HG03469 (cell line): ENCODE data around the gene OR2G2.

Experiments used
- ATAC-seq: cut with Tn5 transposase; IDR thresholded peaks from one replicate; pipeline ENCODE4 v1.9.1; 2021; ENCODE audit warnings: mild to moderate bottlenecking, moderate library complexity, moderate number of reproducible peaks; ENCODE audit not compliant: unreplicated experiment

Gene OR2G2, protein sequence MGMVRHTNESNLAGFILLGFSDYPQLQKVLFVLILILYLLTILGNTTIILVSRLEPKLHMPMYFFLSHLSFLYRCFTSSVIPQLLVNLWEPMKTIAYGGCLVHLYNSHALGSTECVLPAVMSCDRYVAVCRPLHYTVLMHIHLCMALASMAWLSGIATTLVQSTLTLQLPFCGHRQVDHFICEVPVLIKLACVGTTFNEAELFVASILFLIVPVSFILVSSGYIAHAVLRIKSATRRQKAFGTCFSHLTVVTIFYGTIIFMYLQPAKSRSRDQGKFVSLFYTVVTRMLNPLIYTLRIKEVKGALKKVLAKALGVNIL

DNA sequence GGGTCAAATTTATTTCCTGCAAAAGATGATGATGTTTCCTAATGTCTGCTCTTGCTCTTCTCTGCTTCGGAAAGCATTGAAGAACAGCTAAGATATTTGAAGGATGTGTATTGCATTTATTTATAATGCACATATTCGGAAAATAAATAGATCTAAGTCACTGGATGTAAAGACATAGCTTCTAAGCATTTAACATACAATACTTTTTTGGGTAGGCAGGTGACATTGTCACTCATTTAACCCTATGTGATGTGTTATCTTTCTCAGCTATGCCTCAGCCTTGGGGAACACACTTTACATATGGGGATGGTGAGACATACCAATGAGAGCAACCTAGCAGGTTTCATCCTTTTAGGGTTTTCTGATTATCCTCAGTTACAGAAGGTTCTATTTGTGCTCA is at the start of gene OR2G2:
Gene OR2G2 (plus strand): TSS at position 301 of the 400 bp plus-strand sequence. CDS start 0 bp downstream, at position 301.
- no peak for ATAC-seq

DNA sequence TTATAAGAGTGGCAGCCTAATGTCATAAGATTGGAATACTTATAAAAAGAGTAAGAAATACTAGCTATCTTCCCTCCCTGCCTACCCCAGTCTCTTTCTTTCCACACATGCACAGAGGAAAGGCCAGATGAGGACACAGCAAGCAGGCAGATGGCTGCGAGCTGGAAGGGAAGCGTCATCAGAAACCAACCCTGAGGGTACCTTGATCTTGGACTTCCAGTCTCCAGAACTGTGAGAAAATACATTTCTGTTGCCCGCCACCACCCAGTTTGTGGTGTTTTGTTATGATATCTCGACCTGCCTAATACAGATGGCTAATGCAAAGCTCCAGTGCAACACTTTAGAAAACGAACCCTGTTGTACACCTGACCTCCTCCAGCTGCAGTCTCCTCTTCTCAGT is 49.6 kb upstream of the OR2G2 start:
- ATAC-seq, result no peak

DNA sequence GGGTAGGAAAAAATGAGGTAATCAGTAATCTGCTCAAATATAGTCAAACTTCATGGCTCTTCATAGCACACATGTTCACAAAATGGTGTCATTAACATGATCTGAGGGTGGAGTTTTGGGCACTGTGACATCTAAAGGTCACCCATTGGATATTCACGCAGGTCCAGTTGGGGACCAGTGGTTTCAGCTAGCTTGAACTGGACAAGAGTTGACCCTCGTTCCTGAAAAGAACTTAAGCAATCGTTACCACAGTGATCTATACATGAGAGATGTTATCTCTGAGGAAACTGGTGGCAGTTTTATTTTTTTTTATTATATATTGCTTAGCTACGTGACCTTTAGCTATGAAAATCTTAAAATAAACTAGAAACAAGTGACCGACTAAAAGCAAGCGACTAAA is 48.9 kb upstream of the OR2G2 start:
- no peak for ATAC-seq

DNA sequence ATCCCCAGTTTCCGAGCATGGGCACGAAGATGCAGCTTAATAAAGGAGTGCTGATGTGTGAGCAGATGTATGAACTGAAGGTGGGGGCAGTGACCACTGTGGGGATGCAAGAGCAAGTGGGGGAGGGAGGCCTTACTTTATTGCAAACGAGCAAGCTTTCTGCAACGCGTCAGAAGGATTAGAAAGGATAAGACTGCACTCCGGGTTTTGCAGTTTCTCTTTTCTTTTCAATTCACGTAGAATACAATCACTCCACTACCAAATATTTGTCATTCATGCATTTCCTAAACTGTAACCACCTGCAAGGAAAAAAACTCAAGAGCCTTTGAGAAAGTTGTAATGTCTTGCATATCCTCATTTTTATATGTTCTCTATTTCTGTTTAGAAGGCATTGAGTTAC is 47.6 kb upstream of the OR2G2 start:
- ATAC-seq, result no peak

DNA sequence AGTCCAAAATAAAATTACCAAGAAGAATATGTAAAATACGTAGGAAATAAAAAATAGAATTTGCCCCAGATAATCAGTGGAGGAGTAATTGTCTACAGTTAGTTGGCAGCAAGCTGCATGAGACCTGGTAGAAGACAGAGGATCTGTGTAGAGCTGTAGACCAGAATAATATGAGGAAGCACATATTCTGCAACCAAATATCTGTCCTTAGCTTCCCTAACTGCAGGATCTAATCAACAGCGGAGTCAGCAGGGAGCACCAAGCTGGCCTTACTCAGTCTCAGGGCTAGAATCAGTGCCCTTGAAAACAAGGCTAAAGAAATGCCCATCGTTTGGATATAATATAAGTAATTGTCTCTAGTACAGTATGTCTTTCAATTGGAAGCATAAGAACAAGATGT is 45.3 kb upstream of the OR2G2 start:
- ATAC-seq, result no peak

DNA sequence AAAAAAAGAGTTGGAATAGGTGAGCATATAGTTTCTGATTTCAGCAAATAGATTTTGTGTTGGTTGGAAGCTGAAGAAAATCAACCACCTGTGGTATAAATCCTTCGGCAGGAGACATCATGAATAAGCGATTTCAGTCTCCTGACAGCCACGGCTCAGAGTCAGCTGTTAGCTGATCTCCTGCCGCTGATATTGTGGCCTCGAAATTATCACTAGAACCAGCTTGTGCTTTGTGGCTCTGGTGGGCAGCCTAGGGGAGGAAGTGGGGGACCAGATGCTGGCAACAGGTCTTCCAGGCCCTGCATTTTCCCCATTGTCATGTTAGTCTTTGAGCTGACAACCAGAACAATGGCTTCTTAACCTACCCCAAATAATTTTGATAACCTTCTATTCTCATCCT is 40.1 kb upstream of the OR2G2 start:
- no peak for ATAC-seq

DNA sequence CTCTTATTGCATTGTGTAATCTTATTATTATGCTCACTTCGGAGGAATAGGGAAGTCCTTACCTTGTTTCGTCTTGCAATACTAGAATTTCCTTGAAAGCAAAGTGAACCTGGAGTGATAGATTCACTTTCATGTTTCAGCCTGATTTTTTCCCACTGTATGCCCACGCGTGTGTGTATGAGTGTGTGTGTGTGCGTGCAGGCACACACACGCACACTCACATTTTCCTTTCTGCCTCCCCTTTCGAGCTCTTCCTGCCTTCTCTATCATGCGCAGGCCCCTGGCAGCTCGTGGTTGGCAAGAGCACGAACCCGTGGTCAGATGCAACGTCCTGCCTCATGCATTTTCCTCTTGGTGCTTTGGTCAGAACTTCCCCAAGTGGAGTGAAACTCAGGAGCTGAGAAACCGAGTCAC is 39.4 kb upstream of the OR2G2 start, which contains the start of gene GCSAML:
Gene GCSAML (plus strand): TSS at position 366 of the 414 bp plus-strand sequence. CDS start 58 bp downstream, outside the sequence.
- ATAC-seq, result no peak

DNA sequence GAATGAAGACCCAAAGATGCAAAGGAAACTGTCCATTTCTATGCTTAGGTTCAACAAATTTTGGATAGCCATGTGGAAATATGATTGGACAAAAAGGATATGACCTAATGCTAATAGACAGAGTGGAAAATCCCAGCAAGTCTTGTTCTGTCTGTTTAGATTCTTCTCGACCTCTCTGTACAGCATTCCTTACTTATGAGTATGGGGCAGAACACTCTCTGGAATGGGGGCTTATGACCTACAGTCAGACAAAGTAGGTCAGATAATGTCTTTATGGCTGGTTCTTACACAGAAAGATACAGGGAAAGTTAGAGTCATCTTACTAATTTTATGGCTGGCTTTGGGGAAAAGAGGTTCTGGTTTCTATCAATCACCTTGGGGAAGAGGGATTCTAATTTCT is 36.4 kb upstream of the OR2G2 start:
- no peak for ATAC-seq

DNA sequence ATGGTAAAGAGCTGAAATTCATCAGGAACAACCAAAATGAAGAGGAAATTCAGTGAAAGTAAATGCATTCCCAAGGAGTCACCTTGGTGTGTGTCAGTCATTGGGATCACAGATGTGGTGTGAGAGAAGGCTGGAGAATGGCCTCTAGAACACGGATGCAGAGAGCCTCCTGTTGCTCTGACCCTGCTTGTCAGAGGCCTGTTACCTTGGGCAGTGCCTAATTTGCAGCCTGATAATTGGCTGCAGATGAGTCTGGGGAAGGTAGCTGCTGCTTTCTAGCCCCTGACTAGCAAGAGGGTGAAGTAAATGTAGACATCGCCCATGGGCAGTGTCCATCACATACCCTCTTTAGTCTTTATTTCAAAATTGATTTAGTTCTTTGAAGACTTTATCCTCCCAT is 35.9 kb upstream of the OR2G2 start:
- ATAC-seq, result no peak

DNA sequence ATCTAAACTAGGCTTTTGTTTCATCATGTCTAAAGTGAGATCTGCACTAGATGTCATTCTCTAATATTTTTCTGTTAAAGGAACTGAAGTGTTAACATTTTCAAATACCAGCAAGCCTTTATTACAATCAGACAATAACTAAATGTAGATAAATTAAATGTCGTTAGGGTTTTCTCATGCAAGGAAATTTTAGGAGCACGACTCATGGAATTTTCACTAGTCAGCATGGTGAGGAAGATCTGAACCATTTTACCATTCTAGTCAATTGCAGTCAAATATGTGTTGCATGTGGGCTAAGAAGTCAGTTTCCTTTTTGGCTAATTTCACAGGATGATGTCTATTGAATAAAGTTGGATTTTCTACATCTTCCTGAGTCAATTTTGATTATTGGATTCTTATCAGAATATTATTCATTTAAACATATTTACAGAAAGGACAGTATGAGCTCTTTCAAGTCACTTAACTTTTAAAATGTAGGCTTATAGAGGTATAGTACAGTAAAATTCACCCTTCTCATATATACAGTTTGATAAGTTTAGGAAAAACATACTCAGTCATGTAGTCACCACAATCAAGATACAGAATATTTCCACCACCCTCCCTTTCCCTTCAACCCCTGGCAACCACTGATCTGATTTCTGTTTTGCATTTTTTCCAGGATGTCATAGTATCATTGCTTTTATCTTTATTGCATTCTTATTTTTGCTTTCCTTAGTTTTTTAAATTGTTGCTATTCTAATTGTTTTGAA is 30.1 kb upstream of the OR2G2 start:
- no peak for ATAC-seq

DNA sequence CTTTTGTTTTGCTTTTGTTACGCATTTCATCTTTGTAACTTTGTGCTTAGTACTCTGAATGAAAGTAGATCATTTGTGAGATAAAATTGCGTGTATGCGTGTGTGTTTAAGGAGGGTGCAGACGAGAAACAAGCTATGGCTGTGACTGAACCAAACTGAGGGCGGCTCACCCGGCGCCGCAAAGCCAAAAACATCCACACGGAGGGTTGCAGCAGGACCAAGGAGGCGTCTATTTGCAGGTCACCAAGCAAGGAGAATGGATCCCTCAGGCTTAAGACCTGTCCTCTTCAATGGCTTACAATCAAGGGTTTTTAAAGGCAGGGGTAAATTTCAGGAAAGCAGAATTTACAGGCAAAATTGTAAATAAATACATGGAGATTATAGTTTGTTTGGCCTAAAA is 26.4 kb upstream of the OR2G2 start:
- ATAC-seq, result no peak

DNA sequence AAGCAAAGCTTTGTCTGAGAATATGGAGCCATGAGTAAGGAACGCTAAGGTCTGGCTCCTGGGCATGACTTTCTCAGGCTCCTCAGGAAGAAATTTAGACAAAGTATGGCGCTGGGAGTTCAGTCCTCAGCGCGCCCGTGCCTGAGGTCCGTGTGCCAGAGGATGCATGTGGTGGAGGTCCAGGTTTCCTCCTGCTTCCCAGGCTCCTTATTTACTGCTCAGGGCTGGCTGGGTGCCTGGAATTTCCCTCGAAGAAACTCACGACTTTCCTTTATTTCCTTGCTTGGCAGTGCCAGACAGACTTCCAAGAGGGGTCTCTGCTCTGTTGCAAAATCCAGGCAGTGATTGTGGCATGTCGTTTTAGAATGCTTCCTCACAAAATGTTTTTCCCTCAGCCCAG is 26.0 kb upstream of the OR2G2 start:
- ATAC-seq, result no peak

DNA sequence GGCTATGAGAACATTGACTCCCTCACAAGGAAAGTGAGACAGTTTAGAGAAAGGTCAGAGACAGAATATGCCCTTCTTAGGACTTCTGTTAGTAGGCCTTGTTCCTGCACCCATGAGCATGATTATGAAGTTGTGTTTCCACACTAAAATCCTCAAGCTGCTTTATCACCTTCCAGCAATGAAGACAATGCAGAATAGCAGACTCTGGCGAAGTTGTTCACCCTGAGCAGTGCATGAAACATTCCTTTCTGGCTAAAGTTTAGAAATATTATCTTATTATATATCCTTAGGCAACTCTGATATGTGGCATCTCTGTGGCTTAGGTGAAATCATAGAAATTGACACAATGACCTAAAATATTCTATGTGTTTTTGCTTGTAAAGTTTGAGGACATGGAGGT is 13.9 kb upstream of the OR2G2 start:
- ATAC-seq, result no peak

DNA sequence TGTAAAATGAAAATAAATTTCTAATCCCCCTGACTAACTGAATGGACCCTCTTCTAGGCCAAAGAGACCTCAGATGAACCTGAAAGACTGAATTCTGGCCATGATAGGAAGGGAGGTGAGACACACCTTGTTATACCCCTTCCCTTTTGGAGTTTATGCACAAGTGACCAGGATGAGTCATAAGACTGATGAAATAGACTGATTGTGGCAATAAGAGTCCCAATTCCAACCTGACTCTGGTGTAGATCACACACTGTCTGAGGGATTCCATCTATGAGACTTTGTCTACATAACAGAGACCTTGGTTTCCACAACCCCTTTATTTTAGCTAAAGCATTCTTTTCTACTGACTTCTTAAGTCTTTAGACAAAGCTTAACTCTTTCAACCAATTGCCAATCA is 13.5 kb upstream of the OR2G2 start:
- no peak for ATAC-seq

DNA sequence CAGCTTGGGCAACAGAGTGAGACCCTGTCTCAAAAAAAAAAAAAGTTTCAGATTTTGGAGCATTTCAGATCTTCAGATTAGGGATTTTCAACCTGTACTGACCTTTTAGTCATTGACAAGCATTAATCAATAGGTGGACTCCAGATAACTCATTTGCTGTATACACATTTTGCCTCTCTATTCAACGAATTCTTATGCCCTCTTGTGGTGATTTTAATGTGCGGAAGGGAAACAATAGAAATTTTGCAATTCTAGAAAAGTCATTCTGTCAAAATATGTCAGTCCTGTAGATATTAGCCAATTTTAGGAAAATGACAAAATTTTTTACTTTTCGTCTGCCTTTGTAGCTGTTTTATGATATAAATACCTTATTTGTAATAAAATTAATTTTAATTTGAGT is 11.6 kb upstream of the OR2G2 start:
- no peak for ATAC-seq

DNA sequence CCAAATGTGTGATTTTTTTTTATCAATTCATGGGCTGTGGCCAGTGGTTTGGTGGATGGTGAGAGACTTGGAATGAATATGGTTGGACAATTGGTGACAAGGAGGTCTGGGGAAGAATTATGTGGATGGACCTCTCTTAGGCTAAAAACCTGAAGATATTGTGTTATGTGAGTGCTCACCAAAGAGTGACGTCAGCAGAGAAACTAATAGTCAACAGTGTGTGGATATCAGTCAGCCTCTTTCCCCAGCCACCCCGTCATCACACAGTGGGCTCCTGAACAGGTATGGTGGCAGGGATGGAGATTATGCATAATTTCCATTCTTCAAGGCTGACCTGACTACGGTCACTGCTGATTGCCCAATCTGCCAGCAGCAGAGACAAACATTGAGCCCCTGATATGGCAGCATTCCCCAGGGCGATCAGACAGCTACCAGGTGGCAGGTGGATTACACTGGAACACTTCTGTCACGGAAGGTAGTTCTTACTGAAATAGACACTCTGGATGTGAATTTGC is 9.2 kb upstream of the OR2G2 start:
- ATAC-seq, result no peak

DNA sequence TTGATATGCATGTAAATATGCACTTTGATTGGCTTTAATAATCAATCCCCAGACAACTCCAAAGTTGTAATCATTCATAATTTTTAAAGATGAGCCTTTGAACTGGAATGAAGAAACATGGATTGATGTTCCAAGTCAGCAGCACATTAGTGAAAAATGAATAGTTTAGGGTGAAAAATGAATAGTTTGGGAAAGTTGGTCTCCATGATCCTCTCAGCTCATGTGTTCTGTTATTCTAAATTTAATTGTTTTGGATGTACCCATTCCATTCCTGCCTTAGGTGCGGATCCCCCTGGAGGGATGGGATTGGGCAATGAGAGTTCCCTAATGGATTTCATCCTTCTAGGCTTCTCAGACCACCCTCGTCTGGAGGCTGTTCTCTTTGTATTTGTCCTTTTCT is 17.1 kb downstream of the OR2G2 start, which contains the start of gene OR2G3:
Gene OR2G3 (plus strand): TSS at position 301 of the 400 bp plus-strand sequence. CDS start 0 bp downstream, at position 301.
- no peak for ATAC-seq

DNA sequence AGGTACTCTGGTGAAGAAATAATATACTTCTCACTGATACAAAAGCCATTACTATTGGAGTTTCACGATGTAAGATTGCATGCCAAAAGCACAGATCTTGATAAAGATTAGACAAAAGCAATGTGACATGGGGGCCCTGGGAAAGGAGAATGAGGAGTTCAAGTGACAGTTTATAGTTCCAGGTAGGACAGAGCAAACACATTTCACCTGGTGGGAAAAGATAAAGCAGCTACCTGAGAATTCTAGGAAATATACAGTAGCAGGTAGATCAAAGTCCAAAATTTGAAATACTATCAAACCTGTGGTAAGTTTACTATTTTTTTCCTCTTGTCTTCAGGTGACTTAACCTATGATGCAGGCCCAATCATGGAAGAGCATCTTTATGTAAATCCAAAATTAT is 25.2 kb downstream of the OR2G2 start:
- ATAC-seq, result no peak

DNA sequence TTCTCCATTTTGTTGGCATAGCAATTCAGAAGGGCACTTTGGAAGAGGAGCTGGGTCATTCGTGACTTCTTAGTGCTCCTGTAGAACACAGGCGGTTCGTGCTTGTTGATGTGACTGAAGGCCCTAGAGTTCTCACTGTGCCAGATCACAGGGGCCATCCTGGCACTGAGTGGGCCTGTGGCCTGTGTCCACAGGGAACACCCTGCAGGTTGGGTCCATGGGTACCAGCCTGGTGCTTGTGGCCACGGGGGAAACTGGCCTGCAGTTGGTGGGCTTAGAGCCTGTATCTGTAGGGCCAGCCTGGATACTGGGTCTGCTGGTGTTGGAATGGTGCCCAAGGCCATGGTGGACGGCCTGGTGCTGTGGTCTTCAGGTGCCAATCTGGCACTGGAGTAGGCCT is 26.5 kb downstream of the OR2G2 start:
- ATAC-seq, result no peak

DNA sequence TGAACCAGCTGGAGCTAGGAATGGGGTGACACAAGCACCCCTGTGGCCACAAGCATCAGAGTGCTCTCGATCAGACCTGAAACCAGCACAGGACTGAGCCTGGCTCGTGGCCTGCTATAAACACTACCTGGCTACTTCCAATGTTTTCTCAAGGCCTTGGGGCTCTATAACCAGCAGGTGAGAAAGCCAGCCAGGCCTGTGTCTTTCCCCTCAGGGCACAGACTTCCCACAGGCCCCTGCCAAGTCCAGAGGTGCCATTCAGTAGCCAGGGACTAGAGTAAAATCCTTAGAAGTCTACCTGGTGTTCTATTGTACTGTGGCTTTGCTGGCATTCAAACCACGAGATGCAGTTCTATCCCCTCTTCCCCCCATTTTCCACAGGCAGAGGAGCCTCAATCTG is 39.8 kb downstream of the OR2G2 start:
- ATAC-seq, result no peak

DNA sequence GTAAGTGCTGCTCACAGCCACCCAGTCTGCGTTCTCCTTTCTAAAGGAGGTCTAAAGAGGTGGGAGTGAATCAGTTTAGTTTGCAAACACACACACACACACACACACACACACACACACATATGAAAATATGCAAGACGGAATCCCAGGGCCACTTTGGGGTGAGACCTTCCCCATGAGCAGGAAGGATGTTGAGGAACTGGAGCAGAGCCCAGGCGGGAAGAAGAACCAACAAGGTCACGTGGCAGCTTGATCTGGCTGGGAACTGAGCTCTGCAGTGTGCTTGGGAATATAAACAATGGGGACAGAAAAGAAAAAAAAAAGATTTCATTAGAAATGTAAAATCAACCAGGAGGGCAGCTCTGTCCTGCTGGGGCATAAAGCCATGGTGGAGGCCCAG is 49.9 kb downstream of the OR2G2 start:
- ATAC-seq, result no peak

DNA sequence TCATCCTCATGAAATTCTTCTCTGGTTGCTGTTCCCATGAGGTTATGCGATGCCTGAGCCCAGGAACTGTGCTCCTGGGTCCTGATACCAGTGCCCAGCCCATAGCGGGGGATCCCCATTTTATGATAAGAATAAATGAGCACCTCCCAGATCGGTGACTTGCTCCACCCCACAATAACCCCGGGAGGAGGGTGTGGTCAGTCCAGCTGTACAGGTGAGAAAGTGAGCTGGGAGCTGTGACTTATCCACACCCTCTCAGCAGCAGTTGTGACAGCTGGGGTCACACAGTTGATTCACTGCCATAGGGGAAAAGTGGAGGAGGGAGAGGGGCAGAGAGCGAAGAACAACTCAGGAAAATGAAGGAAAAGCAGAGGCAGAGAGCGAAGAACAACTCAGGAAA is 50.6 kb downstream of the OR2G2 start:
- no peak for ATAC-seq
